Lung (tissue), 12 donors: ENCODE data around the gene TANC2. TPM values are rescaled to one million over a fixed set of nuclear protein-coding genes. Genes with fewer than 3 reads are reported as not detected.

Experiments used
- ATAC-seq: fragments of 200-7000 bp; cut with Tn5 transposase; one replicate; pipeline ENCODE4 v1.9.1; 2020; ENCODE audit warnings: moderate number of reproducible peaks; ENCODE audit not compliant: insufficient read depth, low FRiP score
- DNase-seq, 3 donors: peaks; one replicate each; pipeline ENCODE4 v3.0.0-alpha.2; 2013 to 2017
- H3K27ac ChIP-seq, 2 donors: one replicate each; pipeline ENCODE4 v1.5.1; 2013; ENCODE audit warnings: mild to moderate bottlenecking in 2 of 2, moderate library complexity in 2 of 2, control low read depth in 1 of 2, inconsistent platforms in 1 of 2, low read depth in 1 of 2, low read length in 1 of 2
- H3K27me3 ChIP-seq, 3 donors: one replicate each; pipeline ENCODE4 v1.5.1; 2013; ENCODE audit warnings: low read length in 2 of 3; ENCODE audit not compliant: control insufficient read depth in 3 of 3, insufficient read depth in 3 of 3
- H3K36me3 ChIP-seq, 4 donors: one replicate each; pipeline ENCODE4 v1.5.1; 2013; ENCODE audit warnings: low read length in 4 of 4, mild to moderate bottlenecking in 1 of 4, moderate library complexity in 1 of 4; ENCODE audit not compliant: control insufficient read depth in 4 of 4, insufficient read depth in 4 of 4
- H3K4me1 ChIP-seq, 5 donors: one replicate each; pipeline ENCODE4 v1.5.1; 2013; ENCODE audit warnings: low read length in 5 of 5, mild to moderate bottlenecking in 2 of 5, moderate library complexity in 1 of 5; ENCODE audit not compliant: control insufficient read depth in 5 of 5, insufficient read depth in 5 of 5
- H3K4me3 ChIP-seq: one replicate; pipeline ENCODE4 v1.5.1; 2013; ENCODE audit warnings: mild to moderate bottlenecking, control low read depth, moderate library complexity
- H3K9ac ChIP-seq, 2 donors: one replicate each; pipeline ENCODE4 v1.5.1; 2013; ENCODE audit warnings: low read length in 2 of 2, control low read depth in 1 of 2; ENCODE audit not compliant: insufficient read depth in 1 of 2
- H3K9me3 ChIP-seq, 4 donors: one replicate each; pipeline ENCODE4 v1.5.1; 2013; ENCODE audit warnings: low read length in 3 of 4, mild to moderate bottlenecking in 1 of 4, moderate library complexity in 1 of 4; ENCODE audit not compliant: control insufficient read depth in 4 of 4, insufficient read depth in 3 of 4
- CTCF ChIP-seq: IDR thresholded peaks from 2 replicates; pipeline ENCODE4 v1.5.1; 2012; ENCODE audit warnings: mild to moderate bottlenecking; ENCODE audit errors: control extremely low read depth, extremely low read depth
- WGBS, 2 donors: extraction: QIAGEN DNeasy Blood & Tissue Kit; methylation state at CpG; one replicate each; pipeline ENCODE4 v1.1.7; 2013; 5-methylcytosine and 5-hydroxymethylcytosine counted together
- polyA plus RNA-seq, 2 donors: library from polyadenylated mRNA; stranded (reverse); fragments of 200-250 nt; gene quantifications; one replicate each; pipeline ENCODE4 v1.2.1, GENCODE V29; 2013
- total RNA-seq, 2 donors: library from RNA; depleted of rRNA in 1 of 2; stranded (reverse); fragments of >200 nt in 1 of 2; gene quantifications; one replicate each; pipeline ENCODE4 v1.2.1, GENCODE V29; 2014 to 2021
- donor health status: control.
- donor health status: control.
- donor health status: Bipolar disorder and iron deficiency.
- donor health status: healthy.
- donor health status: DM: yes; HTN: yes; CAD: no.

TANC2 gene
- total and polyA plus RNA-seq, 4 donors = 15.0 to 136 (median 52.4) TPM

- Histone ChIP-seq H3K36me3 (no peaks in the 10 kb centered on the region), H3K27ac (peak overlapping the region in 1 of 2 donors; percentile 33), H3K4me3 (no peak overlapping the region), H3K27me3 (no peaks in the 10 kb centered on the region), H3K9me3 (no peaks in the 10 kb centered on the region), H3K9ac (no peak overlapping the region), H3K4me1 (peaks cover 0 to 3% (median 0%) of the 10 kb centered on the region in 5 donors)
- 34 to 59% methylated on average over 1 of the region's 1 CpG for WGBS, 2 donors
- DNase-seq = peak; percentile 16 to 44 (median 42)
- TF ChIP-seq CTCF = no peak
- no peak for ATAC-seq
Observed at GRCh38 chr17:62950067-62950466, 16.0 kb upstream of the TANC2 start.

- Histone ChIP-seq H3K4me1 (no peaks in the 10 kb centered on the region), H3K36me3 (no peaks in the 10 kb centered on the region), H3K27me3 (peaks cover 0 to 2% (median 0%) of the 10 kb centered on the region in 3 donors), H3K9ac (no peak overlapping the region), H3K27ac (no peak overlapping the region), H3K4me3 (no peak overlapping the region), H3K9me3 (no peaks in the 10 kb centered on the region)
- WGBS, 2 donors = 88 to 93% methylated on average over 4 of the region's 4 CpGs
- DNase-seq (peak in 2 of 3 donors; percentile 9 to 24), ATAC-seq (no peak)
- TF ChIP-seq CTCF = no peak
Observed at GRCh38 chr17:62955841-62956352, 10.1 kb upstream of the TANC2 start.

- ATAC-seq = no peak
- DNase-seq = no peak
- H3K27ac ChIP-seq = no peak overlapping the region
- peaks cover 0 to 6% (median 4%) of the 10 kb centered on the region in 3 donors for H3K27me3 ChIP-seq
- H3K4me1 ChIP-seq = peaks cover 0 to 22% (median 3%) of the 10 kb centered on the region in 5 donors
- WGBS, 2 donors = 76 to 86% methylated on average over 3 of the region's 3 CpGs
- H3K4me3 ChIP-seq = no peak overlapping the region
- H3K9me3 ChIP-seq = no peaks in the 10 kb centered on the region
- no peak for TF ChIP-seq CTCF
- H3K36me3 ChIP-seq = no peaks in the 10 kb centered on the region
- no peak overlapping the region for H3K9ac ChIP-seq
Observed at GRCh38 chr17:62963296-62963695, 2.7 kb upstream of the TANC2 start.

- Histone ChIP-seq H3K9ac (no peak overlapping the region), H3K4me3 (no peak overlapping the region), H3K27ac (no peak overlapping the region), H3K36me3 (no peaks in the 10 kb centered on the region), H3K4me1 (peaks cover 0 to 33% (median 5%) of the 10 kb centered on the region in 5 donors), H3K27me3 (peaks cover 0 to 6% (median 4%) of the 10 kb centered on the region in 3 donors), H3K9me3 (no peaks in the 10 kb centered on the region)
- 86 to 90% methylated on average over 4 of the region's 4 CpGs for WGBS, 2 donors
- ATAC-seq (no peak), DNase-seq (no peak)
- no peak for TF ChIP-seq CTCF
Observed at GRCh38 chr17:62964506-62964905, 1.5 kb upstream of the TANC2 start.
